NCI-H2171 treated with DMSO at 0.1 percent for 48 hours (cell line): Measurements from ENCODE around the gene UNC5C.
"Not testable (repeated sequence)": the region's sequence is repeated elsewhere in the genome, so short reads cannot be mapped to it uniquely, and the experiment has no call there.

Experiments used
- DNase-seq: peaks from one replicate; lab custom pipeline; 2025; lab: John Stamatoyannopoulos, UW

The UNC5C gene

GRCh38 chr4:95180531-95181242, 368.1 kb downstream of the UNC5C start:
- DNase-seq: no peak

DNA sequence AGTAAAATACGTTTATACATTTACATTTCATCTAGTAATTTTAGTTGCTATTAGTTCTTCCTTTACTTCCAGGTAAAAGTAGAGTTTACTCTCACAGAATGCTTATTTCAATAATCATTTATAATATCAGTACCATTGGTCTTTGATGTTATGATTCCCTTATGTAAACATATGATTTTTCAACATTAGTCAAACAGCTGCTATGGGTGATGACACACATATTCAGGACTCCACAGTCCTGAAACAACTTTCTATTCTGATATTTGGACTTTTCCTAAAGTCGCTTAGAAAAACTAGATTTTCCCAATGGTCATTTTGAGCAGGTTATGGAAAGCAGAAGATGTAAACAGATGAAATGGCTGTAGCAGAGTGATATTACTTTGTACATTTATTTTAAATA, 369.8 kb downstream of the UNC5C start:
- DNase-seq: no peak

GRCh38 chr4:95171377-95171776, 377.4 kb downstream of the UNC5C start:
- DNase-seq: not testable (repeated sequence)

DNA sequence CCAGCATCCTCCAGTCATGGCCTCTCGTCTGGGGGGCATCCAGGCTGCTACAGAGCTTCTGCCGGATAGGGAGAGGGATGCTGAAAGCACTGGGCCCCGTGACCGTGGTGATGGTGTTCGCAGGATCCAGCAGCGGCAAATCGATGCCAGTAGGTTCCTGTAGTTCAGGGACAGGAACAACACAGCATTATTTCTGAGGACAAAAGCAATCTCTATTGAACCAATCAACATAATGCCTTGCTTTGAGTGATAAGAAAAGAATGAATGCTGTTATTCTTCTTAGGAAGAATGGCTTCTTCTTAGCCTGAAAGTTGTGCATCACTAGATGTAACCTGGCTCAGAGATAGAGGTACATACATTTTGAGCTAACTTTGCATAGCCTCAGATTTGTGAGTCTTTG, 378.6 kb downstream of the UNC5C start:
- no peak for DNase-seq

DNA sequence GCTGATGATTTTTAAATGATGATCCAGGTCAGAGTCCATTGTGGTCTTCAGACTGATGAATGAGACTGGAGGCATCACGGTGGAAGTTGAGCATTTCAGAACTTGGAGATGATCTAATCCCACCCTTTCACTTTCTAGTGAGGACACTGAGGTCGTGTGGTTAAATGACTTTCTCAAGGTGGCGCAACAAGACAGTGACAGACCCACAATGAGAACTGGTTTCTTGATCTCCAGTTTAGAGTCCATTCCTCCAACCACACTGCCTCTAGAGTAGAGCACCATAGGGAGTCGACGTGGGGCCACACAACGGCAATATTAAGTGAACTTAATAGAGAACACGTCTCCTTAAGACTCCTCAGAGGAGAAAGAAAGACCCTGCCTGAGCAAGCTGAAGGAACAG, 381.0 kb downstream of the UNC5C start:
- DNase-seq: no peak

DNA sequence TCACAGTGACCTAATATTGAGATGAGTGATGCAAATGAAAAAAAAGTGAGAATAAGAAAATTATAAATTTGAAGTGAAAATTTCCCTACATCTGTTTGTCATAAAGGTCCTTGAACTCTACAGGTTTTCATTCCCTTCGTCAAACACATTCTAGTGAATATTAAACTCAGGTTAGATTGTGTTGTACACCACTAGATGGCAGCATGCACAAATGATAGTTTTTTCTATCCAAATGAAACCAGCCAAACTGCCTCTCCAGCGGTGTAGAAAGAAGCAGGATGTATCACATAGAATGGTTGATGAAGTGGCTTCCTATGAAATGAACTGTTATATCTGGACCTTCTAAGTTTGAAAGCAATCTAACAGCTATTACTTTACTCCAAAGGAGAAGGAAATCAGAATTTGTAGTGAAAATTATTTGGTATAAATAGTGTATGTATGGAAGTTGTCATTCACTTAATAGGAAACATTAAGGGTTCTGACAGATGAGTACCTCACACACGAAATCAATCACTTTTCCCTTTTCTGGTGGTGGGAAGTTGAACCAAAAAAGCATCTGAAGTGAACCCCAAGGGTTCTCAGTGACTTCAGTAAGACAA, 382.7 kb downstream of the UNC5C start:
- DNase-seq: peak; percentile 55

GRCh38 chr4:95162867-95163266, 385.9 kb downstream of the UNC5C start:
- DNase-seq: no peak

DNA sequence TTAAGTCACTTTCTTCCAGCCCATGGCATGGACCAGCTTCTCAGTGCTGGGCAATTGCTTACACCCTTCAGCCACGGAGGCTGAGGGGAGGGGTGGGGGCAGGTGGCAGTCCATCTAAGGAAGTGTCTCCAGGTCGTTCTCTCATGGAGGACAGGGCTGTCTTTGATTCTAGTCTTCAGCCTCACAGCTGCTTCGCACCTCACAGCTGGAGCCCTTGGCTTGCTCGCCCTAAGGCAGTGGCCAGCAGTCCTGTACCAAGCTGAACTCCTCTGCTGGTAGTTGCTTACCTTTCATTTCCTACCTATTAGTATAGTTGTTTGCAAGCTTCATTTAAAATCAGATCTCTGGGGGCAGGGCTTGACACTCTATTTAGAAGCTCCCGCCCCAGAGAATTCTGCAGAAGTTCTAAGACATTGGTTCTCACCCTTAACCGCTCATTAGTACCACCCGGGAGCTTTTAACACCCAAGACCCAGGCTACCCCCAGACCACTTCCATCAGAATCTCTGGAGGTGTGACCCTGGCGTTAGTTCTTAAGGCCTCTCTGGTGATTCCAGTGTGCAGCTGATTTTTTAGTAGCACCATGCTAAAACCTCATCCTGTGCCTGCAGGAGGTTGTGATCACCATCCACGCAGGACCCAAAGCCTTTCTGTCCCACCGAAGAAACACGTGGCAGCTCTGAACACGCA, 386.8 kb downstream of the UNC5C start:
- DNase-seq: no peak

DNA sequence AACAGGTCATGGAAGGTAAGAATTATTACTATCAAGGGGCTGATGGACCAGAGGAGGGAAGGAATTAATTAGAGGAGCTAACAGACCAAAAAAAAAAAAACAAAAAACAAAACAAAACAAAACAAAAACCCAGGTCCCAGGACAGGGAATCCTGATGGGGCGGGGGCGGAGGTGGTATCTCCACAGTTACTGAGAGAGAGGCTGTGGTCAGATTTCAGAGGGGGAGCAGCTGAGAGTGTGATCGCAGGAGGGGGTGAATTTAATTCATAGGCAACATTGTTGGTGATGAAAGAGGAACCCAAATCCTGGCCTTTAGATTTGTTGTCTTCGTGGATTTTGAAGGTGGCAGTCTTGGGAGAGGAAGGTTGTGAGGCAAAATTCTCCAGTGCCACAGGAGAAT, 389.4 kb downstream of the UNC5C start:
- DNase-seq: no peak

DNA sequence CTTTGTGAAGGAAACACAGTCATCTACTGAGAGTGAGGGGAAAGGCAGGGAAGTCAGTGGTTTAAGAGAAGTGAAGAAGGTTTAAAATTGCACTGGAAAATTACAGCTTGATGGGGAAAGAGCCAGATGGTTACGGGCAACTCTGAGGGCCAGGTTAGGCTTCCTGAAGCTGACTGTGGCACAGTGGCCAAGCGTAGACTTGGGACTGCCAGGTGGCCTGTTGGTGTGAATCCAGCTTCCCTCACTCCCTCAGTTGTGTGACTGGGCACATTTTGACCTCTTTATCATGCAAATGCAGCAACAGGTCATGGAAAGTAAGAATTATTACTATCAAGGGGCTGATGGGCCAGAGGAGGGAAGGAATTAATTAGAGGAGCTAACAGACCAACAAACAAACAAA, 390.1 kb downstream of the UNC5C start:
- DNase-seq: no peak

- no peak for DNase-seq
Observed at GRCh38 chr4:95158045-95158444, 390.7 kb downstream of the UNC5C start.

GRCh38 chr4:95157596-95157995, 391.2 kb downstream of the UNC5C start:
- no peak for DNase-seq

DNA sequence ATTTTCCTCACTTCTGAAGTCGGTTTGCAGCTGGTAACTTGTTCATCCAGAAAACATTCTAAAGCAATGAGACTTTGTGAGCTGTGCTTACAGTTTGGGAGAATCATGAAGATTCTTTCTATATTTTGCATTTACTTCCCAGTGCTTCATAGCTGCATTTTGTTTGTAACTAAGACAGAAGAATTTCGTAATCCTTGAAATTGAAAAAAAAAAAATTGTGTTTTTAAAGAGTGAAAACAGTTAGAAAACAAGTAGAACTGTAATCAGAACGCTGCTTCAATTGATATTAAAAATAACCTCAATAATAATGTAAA, 392.4 kb downstream of the UNC5C start:
- no peak for DNase-seq

GRCh38 chr4:95155759-95156451, 392.9 kb downstream of the UNC5C start:
- peak; percentile 36 for DNase-seq

DNA sequence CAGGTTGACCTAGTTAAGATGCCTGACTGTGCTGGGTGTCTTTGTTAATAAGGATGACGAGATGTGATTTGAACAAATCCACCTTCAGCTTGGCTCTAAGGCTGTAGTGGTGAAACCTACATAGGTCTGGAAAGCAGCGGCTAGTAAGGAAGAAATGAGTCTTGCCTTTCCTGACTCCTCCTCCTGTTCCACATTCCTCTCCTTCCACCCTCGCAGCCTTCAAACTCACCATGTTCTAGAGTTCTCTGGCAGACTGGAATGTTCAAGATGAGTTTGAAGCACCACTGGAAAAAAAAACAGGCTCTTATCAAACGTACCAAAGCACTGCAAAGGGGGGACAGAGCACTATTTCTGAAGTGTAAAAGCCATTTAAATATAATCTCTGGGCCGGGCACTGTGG, 395.6 kb downstream of the UNC5C start:
- DNase-seq: no peak

- DNase-seq: no peak
Observed at GRCh38 chr4:95151255-95151654, 397.5 kb downstream of the UNC5C start.

GRCh38 chr4:95142932-95143331, 405.8 kb downstream of the UNC5C start:
- peak; percentile 51 for DNase-seq

DNA sequence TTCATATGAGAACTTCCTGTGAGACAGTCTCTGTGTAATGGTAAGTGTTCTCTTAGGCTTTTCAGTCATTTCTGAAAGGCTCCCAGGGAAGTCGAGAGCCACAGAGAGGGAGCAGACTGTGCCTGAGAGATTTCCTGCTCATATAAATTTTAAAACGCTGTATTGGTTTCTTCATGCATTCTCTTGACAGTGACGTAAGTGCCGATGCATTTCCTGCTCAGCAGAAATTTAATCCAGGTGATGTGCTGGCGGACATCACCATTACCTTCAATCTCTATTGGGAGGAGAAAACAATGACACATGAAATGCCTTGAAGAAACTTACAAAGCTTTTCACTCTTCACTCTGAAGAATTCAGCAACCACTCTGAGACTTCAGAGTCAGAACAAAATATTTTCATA, 407.4 kb downstream of the UNC5C start:
- DNase-seq: no peak

DNA sequence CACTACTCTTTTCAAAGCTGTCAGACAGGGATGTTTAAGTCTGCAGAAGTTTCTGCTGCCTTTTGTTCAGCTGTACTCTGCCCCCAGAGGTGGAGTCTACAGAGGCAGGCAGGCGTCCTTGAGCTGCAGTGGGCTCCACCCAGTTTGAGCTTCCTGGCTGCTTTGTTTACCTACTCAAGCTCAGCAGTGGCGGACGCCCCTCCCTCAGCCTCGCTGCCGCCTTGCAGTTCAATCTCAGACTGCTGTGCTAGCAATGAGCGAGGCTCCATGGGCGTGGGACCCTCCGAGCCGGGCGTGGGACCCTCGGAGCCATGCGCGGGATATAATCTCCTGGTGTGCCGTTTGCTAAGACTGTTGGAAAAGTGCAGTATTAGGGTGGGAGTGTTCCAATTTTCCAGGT, 409.3 kb downstream of the UNC5C start:
- not testable (repeated sequence) for DNase-seq

GRCh38 chr4:95134016-95134415, 414.8 kb downstream of the UNC5C start:
- not testable (repeated sequence) for DNase-seq

- DNase-seq: no peak
Observed at GRCh38 chr4:95129821-95130311, 418.9 kb downstream of the UNC5C start.

DNA sequence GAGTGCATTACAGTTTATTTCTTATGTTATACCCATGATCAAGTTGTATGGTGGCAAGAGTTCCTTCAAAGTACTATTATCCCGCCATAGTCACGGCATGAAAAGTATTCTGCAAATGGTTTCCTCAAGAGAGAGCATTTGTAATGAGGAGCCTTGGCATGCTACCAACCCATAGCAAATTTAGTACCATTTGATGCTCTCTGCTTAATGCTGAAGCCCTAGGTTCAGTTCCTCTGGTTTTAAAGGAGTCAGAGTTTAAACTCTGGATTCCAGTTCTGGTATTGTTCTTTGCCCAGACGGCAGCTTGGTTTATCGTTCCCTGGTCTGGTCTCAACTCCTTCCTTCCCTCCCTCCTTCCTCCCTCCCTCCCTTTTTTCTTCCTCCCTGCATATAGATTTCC, 419.7 kb downstream of the UNC5C start:
- no peak for DNase-seq
